Measurements from ENCODE around the gene GALNT2. TPM values are rescaled to one million over a fixed set of nuclear protein-coding genes. Genes with fewer than 3 reads are reported as not detected.

The GALNT2 gene
- polyA plus RNA-seq, 1 donor: 62.2 TPM

- no peak for DNase-seq (ENCODE audit: low read depth)
Measured at GRCh38 chr1:230278376-230278775, 211.3 kb downstream of the GALNT2 start.

- no peak for DNase-seq (ENCODE audit: low read depth)
Measured at GRCh38 chr1:230278871-230279582, 212.0 kb downstream of the GALNT2 start.

- no peak for DNase-seq (ENCODE audit: low read depth)
Measured at GRCh38 chr1:230279583-230279945, 212.5 kb downstream of the GALNT2 start.

DNA sequence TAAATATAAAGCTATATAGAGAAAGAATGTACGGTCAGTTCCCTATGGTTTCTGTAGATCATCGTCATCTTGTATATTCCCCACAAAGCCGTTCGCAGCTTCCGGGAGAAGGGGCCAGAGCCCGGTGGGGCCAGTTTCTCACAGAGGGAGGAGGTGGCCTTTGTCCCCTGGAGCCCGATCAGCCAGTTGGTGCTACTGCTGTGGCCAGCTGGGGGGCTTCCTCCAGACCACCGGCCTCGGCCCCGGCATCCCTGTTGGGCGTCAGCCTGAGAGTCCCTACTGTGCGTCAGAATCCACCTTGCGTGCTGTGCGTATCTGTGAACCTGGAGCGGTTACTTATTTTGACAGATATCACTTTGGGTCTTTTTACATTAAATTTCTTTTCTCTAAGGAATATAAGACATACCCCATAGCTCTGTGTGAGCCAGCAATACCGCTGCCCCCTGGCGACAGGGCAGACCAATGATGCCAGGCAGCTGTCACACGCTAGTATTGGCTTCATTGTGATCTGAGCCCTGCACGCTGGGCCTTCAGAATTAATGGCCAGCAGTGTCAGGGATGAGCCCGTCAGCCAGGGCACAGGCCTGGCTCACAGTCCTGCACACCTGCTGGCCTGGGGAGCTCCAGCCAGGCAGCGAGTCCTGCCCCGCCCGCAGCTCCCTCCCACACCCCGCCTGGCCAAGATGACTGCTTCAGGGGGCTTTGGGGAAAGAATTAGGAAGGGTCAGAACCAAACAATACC lies 213.2 kb downstream of the GALNT2 start:
- DNase-seq (ENCODE audit: low read depth): no peak

GRCh38 chr1:230280906-230281413 lies 213.9 kb downstream of the GALNT2 start:
- DNase-seq (ENCODE audit: low read depth): no peak

- DNase-seq (ENCODE audit: low read depth): no peak
Measured at GRCh38 chr1:230281556-230281955, 214.5 kb downstream of the GALNT2 start.

DNA sequence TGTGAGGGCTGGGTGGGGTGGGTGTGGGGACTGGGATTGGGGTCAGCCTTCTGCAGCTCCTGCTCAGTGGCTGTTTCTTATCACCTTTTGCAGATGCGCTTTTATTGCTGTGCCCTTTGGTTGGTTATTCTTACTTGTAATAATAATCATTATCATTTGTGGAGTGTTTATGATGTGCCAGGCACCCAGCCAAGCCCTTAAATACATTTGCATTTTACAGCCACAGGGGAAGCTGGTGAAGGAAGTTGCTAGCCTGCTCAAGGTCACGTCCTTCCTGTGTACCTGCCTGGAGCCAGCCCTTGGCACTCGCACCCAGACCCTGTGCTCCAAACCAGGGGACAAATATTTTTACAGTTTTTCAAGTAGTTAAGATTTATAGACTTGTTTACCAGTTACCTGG lies 215.1 kb downstream of the GALNT2 start:
- DNase-seq (ENCODE audit: low read depth): no peak

GRCh38 chr1:230283678-230284077 lies 216.6 kb downstream of the GALNT2 start:
- DNase-seq (ENCODE audit: low read depth): no peak

GRCh38 chr1:230284891-230285290 lies 217.9 kb downstream of the GALNT2 start:
- DNase-seq (ENCODE audit: low read depth): no peak

GRCh38 chr1:230285351-230285750 lies 218.3 kb downstream of the GALNT2 start:
- no peak for DNase-seq (ENCODE audit: low read depth)

DNA sequence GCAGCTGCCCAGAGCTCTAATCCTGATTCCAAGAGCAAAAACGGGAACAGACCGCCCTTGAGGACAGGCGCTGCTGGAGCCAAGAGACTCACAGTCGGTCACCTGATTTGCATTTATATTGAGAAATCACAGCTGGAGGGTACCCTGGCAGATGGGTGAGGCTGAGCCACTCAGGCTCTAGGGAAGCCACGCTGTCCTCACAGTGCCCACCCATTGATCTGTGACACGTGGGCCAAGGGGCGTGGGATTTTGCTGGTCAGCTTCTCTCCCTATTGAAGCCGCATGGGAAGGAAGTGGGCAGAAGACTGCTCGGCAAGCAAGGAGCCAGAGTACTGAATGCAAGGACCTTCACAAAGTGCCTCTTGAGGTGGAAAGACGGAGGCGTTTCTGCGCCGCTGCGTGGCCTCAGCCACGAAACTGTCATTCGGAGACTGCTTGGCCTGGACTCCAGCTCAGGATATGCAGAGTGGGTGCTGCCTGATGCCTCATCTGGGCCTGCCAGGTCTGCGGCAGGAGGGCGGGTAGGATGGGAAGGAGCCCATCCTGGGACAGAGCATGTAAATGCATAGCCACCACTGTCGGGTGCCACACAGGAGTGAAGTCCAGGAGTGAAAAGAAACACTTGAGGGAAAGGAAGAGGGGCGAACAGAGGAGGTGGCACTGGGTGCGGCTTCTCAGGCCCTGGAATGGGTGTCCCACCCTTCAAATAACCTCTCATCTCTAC lies 219.3 kb downstream of the GALNT2 start:
- no peak for DNase-seq (ENCODE audit: low read depth)

GRCh38 chr1:230286890-230287269 lies 219.8 kb downstream of the GALNT2 start:
- DNase-seq (ENCODE audit: low read depth): no peak

GRCh38 chr1:230287674-230288315 lies 220.8 kb downstream of the GALNT2 start:
- no peak for DNase-seq (ENCODE audit: low read depth)

DNA sequence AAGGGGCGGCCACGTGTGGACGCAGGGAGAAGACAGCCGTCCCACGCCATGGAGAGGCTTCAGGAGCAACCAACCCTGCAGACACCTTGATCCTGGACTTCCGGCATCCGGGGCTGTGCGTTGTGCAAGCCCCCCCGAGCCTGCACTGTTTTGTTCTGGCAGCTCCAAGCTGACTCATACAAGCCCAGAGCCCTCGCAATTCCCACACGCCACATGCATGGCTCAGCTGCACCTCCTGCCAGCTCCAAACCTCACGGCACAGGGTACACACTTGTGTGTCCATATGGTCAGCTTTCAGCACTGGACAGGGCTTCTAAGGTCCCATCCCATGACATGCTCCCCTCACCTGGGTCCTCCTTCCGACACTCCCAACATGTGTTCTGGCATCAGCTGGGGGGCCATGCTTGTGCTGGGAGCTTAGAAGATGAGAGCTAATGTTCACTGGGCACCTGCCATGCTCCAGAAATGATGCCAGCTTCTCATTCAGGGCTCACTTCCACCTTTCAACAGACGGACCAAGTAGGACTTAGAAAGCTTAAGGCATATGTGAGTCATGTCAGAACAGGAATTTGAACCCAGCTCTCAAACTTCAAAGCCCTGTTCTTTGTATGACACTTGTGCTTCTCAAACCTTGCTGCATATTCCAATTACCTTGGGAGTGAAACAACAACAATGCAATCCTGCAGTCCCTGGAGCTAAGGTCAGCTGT lies 221.8 kb downstream of the GALNT2 start:
- no peak for DNase-seq (ENCODE audit: low read depth)

GRCh38 chr1:230289350-230289644 lies 222.3 kb downstream of the GALNT2 start:
- no peak for DNase-seq (ENCODE audit: low read depth)

DNA sequence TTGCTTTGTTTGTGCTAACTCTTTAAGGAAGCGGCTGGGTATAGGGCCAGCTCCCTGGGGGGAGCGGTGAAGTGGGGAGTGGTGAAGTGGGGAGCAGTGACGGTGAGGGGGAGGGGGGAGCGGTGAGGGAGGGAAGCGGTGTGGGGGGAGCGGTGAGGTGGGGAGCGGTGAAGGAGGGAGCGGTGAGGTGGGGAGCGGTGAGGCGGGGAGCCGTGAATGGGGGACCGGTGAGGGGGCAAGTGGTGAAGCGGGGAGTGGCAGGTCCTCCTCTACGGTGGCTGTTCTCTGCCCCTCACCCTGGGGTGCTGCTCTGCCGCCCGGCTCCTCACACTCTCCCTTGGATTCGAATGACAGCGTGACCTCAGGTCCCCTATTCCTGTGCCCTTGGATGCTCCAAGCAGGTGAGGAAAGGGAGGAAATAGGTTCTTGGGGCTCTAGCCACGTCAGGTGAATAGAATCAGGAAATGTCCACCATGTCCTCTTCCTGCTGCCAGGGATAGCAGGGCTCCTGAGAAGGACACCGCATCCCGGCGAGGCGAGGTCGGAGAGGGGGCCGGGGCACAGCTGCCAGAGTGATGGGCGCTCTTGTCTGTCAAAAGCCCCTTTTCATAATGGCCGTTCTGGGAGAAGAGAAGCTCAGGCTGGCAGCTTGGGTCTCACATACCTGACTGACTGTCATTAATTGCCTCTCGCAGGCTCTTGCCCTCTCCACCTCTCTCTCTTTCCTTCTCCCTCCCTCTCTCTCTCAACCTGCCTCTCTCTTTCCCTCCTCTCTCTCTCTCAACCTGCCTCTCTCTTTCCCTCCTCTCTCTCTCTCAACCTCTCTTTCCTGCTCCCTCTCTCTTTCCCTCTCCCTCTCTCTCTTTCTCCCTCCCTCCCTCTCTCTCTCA lies 224.9 kb downstream of the GALNT2 start:
- no peak for DNase-seq (ENCODE audit: low read depth)

DNA sequence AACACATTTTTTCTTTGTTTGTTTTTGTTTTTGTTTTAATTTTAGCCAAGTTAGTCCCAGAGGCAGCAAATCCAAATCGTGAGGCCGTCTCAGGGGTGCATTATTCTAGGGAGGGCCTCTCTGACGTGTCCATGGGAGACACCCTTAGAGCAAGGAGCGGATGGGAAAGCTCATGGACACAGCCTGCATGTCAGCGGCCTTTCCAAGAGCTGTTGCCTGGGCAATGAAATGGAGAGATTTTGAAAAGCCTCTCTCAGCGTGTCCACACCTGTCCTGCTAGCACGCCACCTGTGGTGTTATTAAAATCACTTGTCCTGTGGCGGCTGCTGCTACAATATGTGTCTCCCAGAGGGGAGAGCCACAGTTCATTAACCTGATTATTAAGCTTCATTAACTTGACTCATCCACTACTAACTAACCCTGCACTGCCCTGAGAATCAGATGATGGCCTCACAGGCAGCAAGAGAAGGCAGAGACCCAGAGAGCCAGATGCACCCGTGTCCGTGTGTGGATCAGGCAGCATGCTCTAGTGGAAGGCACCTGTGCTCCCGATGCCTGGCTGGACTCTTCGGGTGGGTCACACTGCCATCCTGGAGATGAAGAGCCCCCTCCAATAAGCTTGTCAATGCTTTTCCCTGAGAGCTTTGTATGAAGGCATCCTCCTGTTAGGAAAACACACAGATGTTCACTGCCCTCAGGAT lies 225.8 kb downstream of the GALNT2 start:
- no peak for DNase-seq (ENCODE audit: low read depth)

GRCh38 chr1:230293390-230293700 lies 226.3 kb downstream of the GALNT2 start:
- DNase-seq (ENCODE audit: low read depth): no peak

GRCh38 chr1:230295367-230295766 lies 228.3 kb downstream of the GALNT2 start:
- no peak for DNase-seq (ENCODE audit: low read depth)
